Colon (tissue), 2 donors: ENCODE data around the gene BMPR1A.
"Not testable (repeated sequence)": the region's sequence is repeated elsewhere in the genome, so short reads cannot be mapped to it uniquely, and the experiment has no call there.

Source experiments
- FAIRE-seq: peaks from 2 replicates; lab custom pipeline; 2012; peaks lifted over from hg19 to GRCh38; lab: Jason Lieb, UNC
- donor health status: control.
- donor health status: control.

BMPR1A gene

GRCh38 chr10:86970162-86970981 lies 214.0 kb downstream of the BMPR1A start:
- FAIRE-seq = no peak

GRCh38 chr10:86970982-86971231 lies 214.5 kb downstream of the BMPR1A start:
- FAIRE-seq = no peak

- FAIRE-seq = no peak
Observed at GRCh38 chr10:86971232-86971991, 215.0 kb downstream of the BMPR1A start.

GRCh38 chr10:86972613-86973380 lies 216.4 kb downstream of the BMPR1A start:
- no peak for FAIRE-seq

- no peak for FAIRE-seq
Observed at GRCh38 chr10:86974484-86974883, 218.1 kb downstream of the BMPR1A start.

GRCh38 chr10:86976362-86977056 lies 220.1 kb downstream of the BMPR1A start:
- no peak for FAIRE-seq

- FAIRE-seq = not testable (repeated sequence)
Observed at GRCh38 chr10:86978457-86978856, 222.0 kb downstream of the BMPR1A start.

- FAIRE-seq = no peak
Observed at GRCh38 chr10:86979296-86979818, 222.9 kb downstream of the BMPR1A start.

GRCh38 chr10:86979977-86980448 lies 223.6 kb downstream of the BMPR1A start:
- FAIRE-seq = no peak

GRCh38 chr10:86981020-86981419 lies 224.6 kb downstream of the BMPR1A start:
- not testable (repeated sequence) for FAIRE-seq

GRCh38 chr10:86981716-86982115 lies 225.3 kb downstream of the BMPR1A start:
- FAIRE-seq = no peak
